ENCODE data around the gene INPP5B. TPM values are rescaled to one million over a fixed set of nuclear protein-coding genes. Genes with fewer than 3 reads are reported as not detected.
"Not testable (repeated sequence)": the region's sequence is repeated elsewhere in the genome, so short reads cannot be mapped to it uniquely, and the experiment has no call there.

Gene INPP5B
- total and polyA plus RNA-seq, 2 experiments from 2014 or later = 6.9 to 29.1 TPM

DNA sequence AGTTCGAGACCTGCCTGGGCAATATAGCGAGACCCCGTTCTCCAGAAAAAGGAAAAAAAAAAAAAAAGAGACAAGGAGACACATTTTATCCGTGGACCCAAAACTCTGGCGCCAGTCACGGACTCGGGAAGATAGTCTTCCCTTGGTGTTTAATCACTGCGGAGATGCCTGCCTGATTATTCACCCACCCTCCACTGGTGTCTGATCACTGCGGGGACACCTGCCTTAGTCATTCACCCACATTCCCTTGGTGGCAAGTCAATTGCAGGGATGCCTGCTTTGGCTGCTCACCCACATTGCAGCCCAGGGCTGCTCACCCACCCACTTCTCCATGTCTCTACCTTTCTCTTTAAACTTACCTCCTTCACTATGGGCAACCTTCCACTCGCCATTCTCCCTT lies 38.3 kb downstream of the INPP5B start:
- H3K4me3 ChIP-seq; H2AFZ ChIP-seq; H4K20me1 ChIP-seq (replicated peaks; ENCODE audit: insufficient read depth); H3K79me2 ChIP-seq (replicated peaks; ENCODE audit: insufficient read depth); H3K27ac ChIP-seq (ENCODE audit: low read depth); H3K4me1 ChIP-seq (ENCODE audit: insufficient read depth); H3K36me3 ChIP-seq (ENCODE audit: insufficient read depth); H3K27ac Mint-ChIP-seq; H3F3A ChIP-seq (replicated peaks; ENCODE audit: low read depth); H3K4me1 Mint-ChIP-seq; ATAC-seq; H3K27me3 ChIP-seq (ENCODE audit: insufficient read depth); DNase-seq (ENCODE audit: low spot score); H3K4me3 Mint-ChIP-seq; H3K27me3 Mint-ChIP-seq (ENCODE audit: insufficient read depth, low read depth, poor library complexity); H3K9me2 ChIP-seq (ENCODE audit: insufficient read depth); H3K4me2 ChIP-seq: not testable (repeated sequence)
- Mint-ChIP-seq H3K36me3 (ENCODE audit: low read depth) (peaks cover 39% of the 10 kb centered on the region), H3K9me3 (peaks cover 43% of the 10 kb centered on the region)

- not testable (repeated sequence) for H3K4me3 ChIP-seq; H3K79me2 ChIP-seq (replicated peaks; ENCODE audit: insufficient read depth); H3K9me2 ChIP-seq (ENCODE audit: insufficient read depth); DNase-seq (ENCODE audit: low spot score); H3K4me1 Mint-ChIP-seq; H4K20me1 ChIP-seq (replicated peaks; ENCODE audit: insufficient read depth); H3K27ac ChIP-seq (ENCODE audit: low read depth); H3K4me1 ChIP-seq (ENCODE audit: insufficient read depth); H3K27me3 Mint-ChIP-seq (ENCODE audit: insufficient read depth, low read depth, poor library complexity); H3K4me3 Mint-ChIP-seq; H3K27me3 ChIP-seq (ENCODE audit: insufficient read depth); H3K36me3 ChIP-seq (ENCODE audit: insufficient read depth); H3K4me2 ChIP-seq; H3K27ac Mint-ChIP-seq; H3F3A ChIP-seq (replicated peaks; ENCODE audit: low read depth); H2AFZ ChIP-seq; ATAC-seq
- H3K9me3 Mint-ChIP-seq = peaks cover 43% of the 10 kb centered on the region
- peaks cover 39% of the 10 kb centered on the region for H3K36me3 Mint-ChIP-seq (ENCODE audit: low read depth)
Measured at GRCh38 chr1:37907416-37908125, 39.3 kb downstream of the INPP5B start.

GRCh38 chr1:37906591-37906990 lies 40.3 kb downstream of the INPP5B start:
- not testable (repeated sequence) for H4K20me1 ChIP-seq (replicated peaks; ENCODE audit: insufficient read depth); H2AFZ ChIP-seq; H3K27ac Mint-ChIP-seq; H3K4me3 Mint-ChIP-seq; H3K4me1 Mint-ChIP-seq; H3K36me3 ChIP-seq (ENCODE audit: insufficient read depth); H3K4me1 ChIP-seq (ENCODE audit: insufficient read depth); H3K27me3 Mint-ChIP-seq (ENCODE audit: insufficient read depth, low read depth, poor library complexity); ATAC-seq; H3K79me2 ChIP-seq (replicated peaks; ENCODE audit: insufficient read depth); H3K27ac ChIP-seq (ENCODE audit: low read depth); H3K4me2 ChIP-seq; H3K27me3 ChIP-seq (ENCODE audit: insufficient read depth); H3K4me3 ChIP-seq; H3F3A ChIP-seq (replicated peaks; ENCODE audit: low read depth); H3K9me2 ChIP-seq (ENCODE audit: insufficient read depth); DNase-seq (ENCODE audit: low spot score)
- Mint-ChIP-seq H3K9me3 (peaks cover 43% of the 10 kb centered on the region), H3K36me3 (ENCODE audit: low read depth) (peaks cover 44% of the 10 kb centered on the region)

DNA sequence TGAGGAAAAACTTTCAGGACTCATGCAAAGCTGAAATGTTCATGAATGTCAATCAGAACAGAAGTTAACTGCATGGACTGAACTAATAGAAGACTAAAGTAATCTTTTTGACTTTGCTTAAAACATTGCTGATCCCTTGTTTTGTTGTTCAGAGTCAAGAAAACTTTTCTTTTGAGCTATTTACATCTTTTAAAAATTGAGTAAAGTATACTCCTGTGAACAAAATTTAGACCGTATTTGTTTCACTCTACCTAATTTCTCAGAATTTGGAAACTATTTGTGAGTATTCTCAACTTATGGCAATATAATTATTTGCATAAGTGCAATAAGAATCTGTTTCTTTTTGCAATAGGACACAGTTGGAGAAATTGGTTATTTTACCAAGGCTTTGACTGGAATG lies 41.1 kb downstream of the INPP5B start:
- H2AFZ ChIP-seq = no peak overlapping the region
- no peak overlapping the region for H3K27ac ChIP-seq (ENCODE audit: low read depth)
- H3K4me3 ChIP-seq = no peak overlapping the region
- Mint-ChIP-seq H3K27me3 (ENCODE audit: insufficient read depth, low read depth, poor library complexity) (peaks cover 2% of the 10 kb centered on the region), H3K9me3 (peaks cover 43% of the 10 kb centered on the region), H3K4me3 (no peak overlapping the region), H3K4me1 (no peaks in the 10 kb centered on the region), H3K36me3 (ENCODE audit: low read depth) (peaks cover 49% of the 10 kb centered on the region), H3K27ac (no peak overlapping the region)
- DNase-seq (ENCODE audit: low spot score) (peak; percentile 8), ATAC-seq (no peak)
- 0 out of 2 replicates have a peak, but pooled peaks cover 3% of the 10 kb centered on the region for H3K79me2 ChIP-seq (replicated peaks; ENCODE audit: insufficient read depth)
- H3K9me2 ChIP-seq (ENCODE audit: insufficient read depth) = no peaks in the 10 kb centered on the region
- H4K20me1 ChIP-seq (replicated peaks; ENCODE audit: insufficient read depth) = no peaks in the 10 kb centered on the region
- H3K4me2 ChIP-seq = no peak overlapping the region
- H3K27me3 ChIP-seq (ENCODE audit: insufficient read depth) = no peaks in the 10 kb centered on the region
- H3K36me3 ChIP-seq (ENCODE audit: insufficient read depth) = no peaks in the 10 kb centered on the region; the same call in 1 of the 2 replicates
- H3K4me1 ChIP-seq (ENCODE audit: insufficient read depth) = no peaks in the 10 kb centered on the region
- no peaks in the 10 kb centered on the region for H3F3A ChIP-seq (replicated peaks; ENCODE audit: low read depth)
- TF ChIP-seq JUNB (IDR thresholded peaks at IDR 0.05; ENCODE audit: unreplicated experiment) (no peak), ZNF331 (CRISPR knock-in tag; IDR thresholded peaks at IDR 0.05; ENCODE audit: low read depth) (no peak), CTCF (conservative IDR thresholded peaks at IDR 0.05; ENCODE audit: low read depth in 2 of 2) (no peak), STAT1 (IDR thresholded peaks at IDR 0.05; ENCODE audit: unreplicated experiment) (no peak), REST (IDR thresholded peaks at IDR 0.05; ENCODE audit: unreplicated experiment) (no peak), NANOG (IDR thresholded peaks at IDR 0.05; ENCODE audit: borderline replicate concordance) (no peak), ZNF114 (CRISPR knock-in tag; IDR thresholded peaks at IDR 0.05) (no peak), POLR2AphosphoS5 (IDR thresholded peaks at IDR 0.05; ENCODE audit: low read depth) (no peak)
- TF ChIP-seq, protein P1, sequence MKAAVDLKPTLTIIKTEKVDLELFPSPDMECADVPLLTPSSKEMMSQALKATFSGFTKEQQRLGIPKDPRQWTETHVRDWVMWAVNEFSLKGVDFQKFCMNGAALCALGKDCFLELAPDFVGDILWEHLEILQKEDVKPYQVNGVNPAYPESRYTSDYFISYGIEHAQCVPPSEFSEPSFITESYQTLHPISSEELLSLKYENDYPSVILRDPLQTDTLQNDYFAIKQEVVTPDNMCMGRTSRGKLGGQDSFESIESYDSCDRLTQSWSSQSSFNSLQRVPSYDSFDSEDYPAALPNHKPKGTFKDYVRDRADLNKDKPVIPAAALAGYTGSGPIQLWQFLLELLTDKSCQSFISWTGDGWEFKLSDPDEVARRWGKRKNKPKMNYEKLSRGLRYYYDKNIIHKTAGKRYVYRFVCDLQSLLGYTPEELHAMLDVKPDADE (IDR thresholded peaks at IDR 0.05) = no peak
